ENCODE measurements around the gene ANO6.
"Not testable (repeated sequence)": the region's sequence is repeated elsewhere in the genome, so short reads cannot be mapped to it uniquely, and the experiment has no call there.

ANO6 gene

GRCh38 chr12:45219621-45220020 is 3.7 kb downstream of the ANO6 start:
- DNase-seq: no peak
- Mint-ChIP-seq H3K36me3 (peaks cover 20% of the 10 kb centered on the region), H3K27me3 (no peaks in the 10 kb centered on the region), H3K27ac (no peak overlapping the region), H3K9me3 (no peaks in the 10 kb centered on the region), H3K4me1 (peaks cover 49% of the 10 kb centered on the region), H3K4me3 (no peak overlapping the region)
- CTCF ChIA-PET: interaction anchor here (0.7 kb wide), 1 partner anchor 192 kb away, joined by 3 read pairs; no protein-coding TSS in a partner anchor

GRCh38 chr12:45220363-45220931 is 4.6 kb downstream of the ANO6 start:
- CTCF ChIA-PET: no interaction called here
- no peak overlapping the region for H3K27ac Mint-ChIP-seq
- no peak for DNase-seq
- no peak overlapping the region for H3K4me3 Mint-ChIP-seq
- H3K4me1 Mint-ChIP-seq: peaks cover 41% of the 10 kb centered on the region
- H3K36me3 Mint-ChIP-seq: peaks cover 22% of the 10 kb centered on the region
- no peaks in the 10 kb centered on the region for H3K27me3 Mint-ChIP-seq
- no peaks in the 10 kb centered on the region for H3K9me3 Mint-ChIP-seq

GRCh38 chr12:45220969-45221368 is 5.1 kb downstream of the ANO6 start:
- CTCF ChIA-PET: no interaction called here
- no peak overlapping the region for H3K4me3 Mint-ChIP-seq
- H3K36me3 Mint-ChIP-seq: peaks cover 22% of the 10 kb centered on the region
- no peak overlapping the region for H3K27ac Mint-ChIP-seq
- H3K4me1 Mint-ChIP-seq: peaks cover 38% of the 10 kb centered on the region
- no peaks in the 10 kb centered on the region for H3K9me3 Mint-ChIP-seq
- H3K27me3 Mint-ChIP-seq: no peaks in the 10 kb centered on the region
- no peak for DNase-seq

- no peaks in the 10 kb centered on the region for H3K9me3 Mint-ChIP-seq
- no peak overlapping the region for H3K27ac Mint-ChIP-seq
- peaks cover 23% of the 10 kb centered on the region for H3K36me3 Mint-ChIP-seq
- H3K4me1 Mint-ChIP-seq: peaks cover 19% of the 10 kb centered on the region
- no peak for DNase-seq
- no peaks in the 10 kb centered on the region for H3K27me3 Mint-ChIP-seq
- CTCF ChIA-PET: no interaction called here
- H3K4me3 Mint-ChIP-seq: no peak overlapping the region
Measured at GRCh38 chr12:45223868-45224267, 8.0 kb downstream of the ANO6 start.

DNA sequence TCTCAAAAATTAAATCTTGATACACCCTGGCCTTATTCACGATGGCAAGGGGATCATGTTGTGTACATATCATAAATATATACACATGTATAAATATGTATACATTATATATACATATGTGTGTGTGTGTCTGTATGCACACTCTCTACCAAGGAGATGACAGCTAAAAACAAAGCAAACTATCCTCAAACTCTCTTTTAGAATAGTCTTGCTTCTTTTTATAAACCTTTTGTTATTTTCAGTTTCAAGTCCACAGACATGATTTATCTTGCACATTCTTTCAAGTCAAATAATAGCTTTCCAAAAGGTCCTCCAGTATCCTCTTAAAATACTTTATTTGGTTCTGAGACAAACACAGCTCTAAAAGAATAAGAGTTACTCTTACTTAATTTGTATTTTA is 8.4 kb downstream of the ANO6 start:
- Mint-ChIP-seq H3K36me3 (peaks cover 23% of the 10 kb centered on the region), H3K4me3 (no peak overlapping the region), H3K9me3 (no peaks in the 10 kb centered on the region), H3K4me1 (peaks cover 15% of the 10 kb centered on the region), H3K27ac (no peak overlapping the region), H3K27me3 (no peaks in the 10 kb centered on the region)
- no peak for DNase-seq
- CTCF ChIA-PET: no interaction called here

- no peak overlapping the region for H3K4me3 Mint-ChIP-seq
- peaks cover 18% of the 10 kb centered on the region for H3K36me3 Mint-ChIP-seq
- H3K4me1 Mint-ChIP-seq: peaks cover 4% of the 10 kb centered on the region
- no peak overlapping the region for H3K27ac Mint-ChIP-seq
- DNase-seq: no peak
- CTCF ChIA-PET: interaction anchor here (0.7 kb wide), 1 partner anchor 61 kb away, joined by 3 read pairs; no protein-coding TSS in a partner anchor
- no peaks in the 10 kb centered on the region for H3K9me3 Mint-ChIP-seq
- H3K27me3 Mint-ChIP-seq: no peaks in the 10 kb centered on the region
Measured at GRCh38 chr12:45226021-45226420, 10.1 kb downstream of the ANO6 start.

DNA sequence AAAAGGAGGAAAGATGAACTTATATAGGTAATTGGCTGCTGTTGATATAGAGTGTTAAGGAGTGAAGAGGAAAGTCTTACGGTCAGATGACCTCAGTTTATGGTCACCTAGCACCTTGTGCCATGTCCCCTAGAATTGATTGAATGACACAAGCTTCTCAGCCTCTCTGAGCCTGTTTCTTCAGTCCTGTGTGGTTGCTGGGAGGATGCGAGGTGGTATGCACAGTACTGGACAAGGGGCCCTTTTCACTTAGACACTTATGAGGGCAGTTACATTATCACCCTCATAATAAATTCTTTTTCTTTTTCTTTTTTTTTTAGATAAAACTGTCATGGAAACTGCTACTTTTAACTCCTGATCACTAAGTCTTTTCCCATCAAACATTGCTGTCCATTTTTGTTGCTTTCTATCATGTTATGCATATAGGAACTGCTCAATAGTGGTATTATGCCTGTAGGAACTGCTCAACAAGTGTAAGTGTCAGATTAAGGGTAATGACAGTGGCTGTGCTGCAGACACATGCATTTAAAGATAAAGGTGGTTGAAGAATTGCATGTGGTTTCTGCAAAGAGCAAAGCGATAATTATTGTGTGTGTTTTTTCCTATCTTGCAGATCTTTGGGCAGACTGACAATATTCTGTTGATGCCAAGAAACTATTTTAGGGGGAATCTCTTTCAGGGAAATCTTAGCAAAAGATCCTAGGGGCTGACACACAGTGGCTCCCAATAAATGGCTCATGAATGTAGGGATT is 11.6 kb downstream of the ANO6 start:
- Mint-ChIP-seq H3K36me3 (peaks cover 13% of the 10 kb centered on the region), H3K4me1 (no peaks in the 10 kb centered on the region), H3K27me3 (no peaks in the 10 kb centered on the region), H3K27ac (no peak overlapping the region), H3K4me3 (no peak overlapping the region), H3K9me3 (no peaks in the 10 kb centered on the region)
- CTCF ChIA-PET: interaction anchor here (0.7 kb wide), 1 partner anchor 10 kb away, joined by 3 read pairs; no protein-coding TSS in a partner anchor
- DNase-seq: no peak

DNA sequence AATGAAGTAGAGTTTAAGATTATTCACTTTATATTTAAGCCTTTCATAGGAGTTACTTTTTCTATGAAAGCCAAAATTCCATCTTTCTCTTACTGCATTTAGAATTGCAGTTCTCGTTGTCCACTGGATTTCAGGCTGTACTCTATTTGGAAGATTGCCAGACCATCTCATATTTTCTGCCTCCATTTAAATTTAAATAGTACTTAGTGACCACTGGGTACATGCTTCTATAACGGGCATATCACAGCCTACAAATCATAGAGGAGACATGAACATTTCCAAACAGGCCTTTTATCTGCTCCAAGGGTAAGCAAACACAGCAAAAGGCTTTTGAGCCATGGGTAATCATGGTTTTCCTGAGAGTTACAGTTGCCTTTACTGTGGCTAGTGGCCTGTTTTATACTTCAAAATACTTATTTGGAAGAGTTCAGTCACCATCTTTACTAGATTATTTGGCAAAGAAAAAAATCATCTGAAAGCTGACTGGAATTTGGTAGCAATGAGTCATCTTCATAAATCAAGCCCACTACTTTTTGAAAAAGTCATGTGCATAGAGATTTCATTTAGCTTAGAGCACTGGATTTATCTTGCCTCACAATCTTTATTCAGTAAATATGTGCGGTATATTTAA is 15.7 kb downstream of the ANO6 start:
- no peak for DNase-seq
- H3K36me3 Mint-ChIP-seq: peaks cover 9% of the 10 kb centered on the region
- no peaks in the 10 kb centered on the region for H3K9me3 Mint-ChIP-seq
- CTCF ChIA-PET: no interaction called here
- no peaks in the 10 kb centered on the region for H3K27me3 Mint-ChIP-seq
- no peak overlapping the region for H3K4me3 Mint-ChIP-seq
- H3K4me1 Mint-ChIP-seq: peaks cover 16% of the 10 kb centered on the region
- no peak overlapping the region for H3K27ac Mint-ChIP-seq

GRCh38 chr12:45232146-45232755 is 16.4 kb downstream of the ANO6 start:
- H3K4me1 Mint-ChIP-seq: peaks cover 16% of the 10 kb centered on the region
- CTCF ChIA-PET: no interaction called here
- peaks cover 9% of the 10 kb centered on the region for H3K36me3 Mint-ChIP-seq
- DNase-seq: no peak
- no peaks in the 10 kb centered on the region for H3K9me3 Mint-ChIP-seq
- H3K4me3 Mint-ChIP-seq: no peak overlapping the region
- H3K27me3 Mint-ChIP-seq: no peaks in the 10 kb centered on the region
- no peak overlapping the region for H3K27ac Mint-ChIP-seq

- CTCF ChIA-PET: no interaction called here
- Mint-ChIP-seq H3K36me3 (peaks cover 8% of the 10 kb centered on the region), H3K4me3 (no peak overlapping the region), H3K27ac (no peak overlapping the region), H3K4me1 (peaks cover 16% of the 10 kb centered on the region), H3K27me3 (no peaks in the 10 kb centered on the region), H3K9me3 (no peaks in the 10 kb centered on the region)
- no peak for DNase-seq
Measured at GRCh38 chr12:45232756-45233372, 17.0 kb downstream of the ANO6 start.

DNA sequence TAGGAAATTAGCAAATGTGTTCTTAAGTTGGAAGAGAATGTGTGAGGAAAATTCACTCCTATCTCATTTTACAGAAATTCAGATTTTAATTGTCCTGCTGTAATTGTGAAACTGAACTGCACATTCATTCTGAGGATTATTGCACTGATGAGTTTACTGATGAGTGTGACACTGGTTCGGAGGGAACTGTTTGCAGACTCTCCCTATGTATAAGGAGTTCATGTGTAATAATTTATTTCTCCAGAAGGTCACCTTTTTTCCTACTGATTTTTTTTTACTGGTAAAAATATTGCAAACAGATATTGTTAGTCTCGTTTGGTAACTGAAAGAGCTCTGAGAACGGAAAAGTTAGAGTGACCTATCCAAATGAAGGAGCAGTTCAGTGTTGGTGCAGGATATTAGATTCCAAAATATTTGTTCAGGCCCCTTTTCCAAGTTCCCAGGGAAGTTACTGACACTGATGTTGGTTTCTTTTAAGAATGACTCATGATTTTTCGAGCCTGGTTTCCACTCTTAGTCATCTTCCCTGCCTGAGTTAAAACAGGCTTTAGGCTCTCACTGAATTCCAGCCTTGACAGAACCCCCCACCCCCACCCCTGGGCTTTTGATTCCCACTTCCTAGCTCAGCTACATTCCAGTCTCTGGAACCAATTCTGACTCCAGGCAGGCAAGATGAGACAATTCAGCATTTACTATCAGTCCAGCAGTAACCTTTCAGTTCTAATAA is 18.4 kb downstream of the ANO6 start:
- Mint-ChIP-seq H3K36me3 (peaks cover 8% of the 10 kb centered on the region), H3K4me1 (peaks cover 16% of the 10 kb centered on the region), H3K27ac (no peak overlapping the region), H3K27me3 (no peaks in the 10 kb centered on the region), H3K4me3 (no peak overlapping the region), H3K9me3 (no peaks in the 10 kb centered on the region)
- CTCF ChIA-PET: interaction anchor here (1.5 kb wide), 1 partner anchor 17 kb away, joined by 4 read pairs; no protein-coding TSS in a partner anchor
- DNase-seq: no peak

- Mint-ChIP-seq H3K36me3 (peaks cover 6% of the 10 kb centered on the region), H3K27me3 (no peaks in the 10 kb centered on the region), H3K27ac (peak overlapping the region; percentile 4), H3K4me3 (no peak overlapping the region), H3K9me3 (no peaks in the 10 kb centered on the region), H3K4me1 (peaks cover 16% of the 10 kb centered on the region)
- DNase-seq: no peak
- CTCF ChIA-PET: interaction anchor here (1.2 to 1.5 kb wide), 2 partner anchors 10 to 18 kb away, joined by 4 to 5 read pairs; no protein-coding TSS in a partner anchor
Measured at GRCh38 chr12:45235087-45236025, 19.5 kb downstream of the ANO6 start.

GRCh38 chr12:45236383-45236782 is 20.5 kb downstream of the ANO6 start:
- H3K27ac Mint-ChIP-seq, H3K27me3 Mint-ChIP-seq, DNase-seq, H3K36me3 Mint-ChIP-seq, CTCF ChIA-PET, H3K4me3 Mint-ChIP-seq, H3K9me3 Mint-ChIP-seq: not testable (repeated sequence)
- H3K4me1 Mint-ChIP-seq: peaks cover 16% of the 10 kb centered on the region
